ENCODE data around the gene COQ10B. TPM values are rescaled to one million over a fixed set of nuclear protein-coding genes. Genes with fewer than 3 reads are reported as not detected.
A peak's percentile ranks its signal among the peaks of the same experiment; 100 is the strongest.

The COQ10B gene
- total RNA-seq, 1 experiment from 2014 or later: 28.8 TPM

DNA sequence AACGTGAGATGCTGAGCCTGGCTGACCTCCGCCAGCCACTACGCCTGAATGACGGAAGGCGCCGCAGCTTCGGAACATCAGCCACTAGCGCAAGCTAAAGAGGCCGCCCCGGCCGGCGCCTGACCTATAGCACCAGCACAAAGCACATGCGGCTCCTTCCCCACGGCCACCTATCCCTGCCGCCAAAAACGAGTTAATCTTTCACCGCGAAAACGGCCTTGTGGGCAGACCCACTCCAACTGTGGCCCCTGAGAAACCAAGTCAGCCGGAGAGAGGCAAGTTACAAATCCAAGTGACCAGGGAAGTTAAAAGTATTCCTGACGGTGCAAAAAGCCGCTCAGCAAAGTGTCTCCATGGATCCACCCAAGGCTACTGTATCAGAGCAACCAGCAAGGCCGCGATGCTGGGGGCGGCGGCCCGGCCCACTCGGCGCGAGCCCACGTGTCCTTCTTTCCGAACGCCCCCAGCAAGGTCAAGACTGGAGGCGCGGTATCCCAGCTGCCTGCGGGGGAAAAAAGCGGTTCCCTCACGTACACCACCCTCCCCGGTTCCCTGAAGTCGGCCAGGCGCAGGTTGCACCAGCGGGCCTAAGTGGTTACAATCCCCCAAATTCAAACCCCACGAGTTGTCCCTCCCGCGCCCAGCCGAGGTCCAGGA lies 45.7 kb downstream of the COQ10B start:
- CTCF ChIA-PET: interaction anchor here (0.8 to 1.2 kb wide), 3 partner anchors 17 to 64 kb away, joined by 3 to 8 read pairs (median 7); partner anchors contain the start of genes COQ10B, MOB4 and SF3B1
- peak; percentile 36 for DNase-seq

DNA sequence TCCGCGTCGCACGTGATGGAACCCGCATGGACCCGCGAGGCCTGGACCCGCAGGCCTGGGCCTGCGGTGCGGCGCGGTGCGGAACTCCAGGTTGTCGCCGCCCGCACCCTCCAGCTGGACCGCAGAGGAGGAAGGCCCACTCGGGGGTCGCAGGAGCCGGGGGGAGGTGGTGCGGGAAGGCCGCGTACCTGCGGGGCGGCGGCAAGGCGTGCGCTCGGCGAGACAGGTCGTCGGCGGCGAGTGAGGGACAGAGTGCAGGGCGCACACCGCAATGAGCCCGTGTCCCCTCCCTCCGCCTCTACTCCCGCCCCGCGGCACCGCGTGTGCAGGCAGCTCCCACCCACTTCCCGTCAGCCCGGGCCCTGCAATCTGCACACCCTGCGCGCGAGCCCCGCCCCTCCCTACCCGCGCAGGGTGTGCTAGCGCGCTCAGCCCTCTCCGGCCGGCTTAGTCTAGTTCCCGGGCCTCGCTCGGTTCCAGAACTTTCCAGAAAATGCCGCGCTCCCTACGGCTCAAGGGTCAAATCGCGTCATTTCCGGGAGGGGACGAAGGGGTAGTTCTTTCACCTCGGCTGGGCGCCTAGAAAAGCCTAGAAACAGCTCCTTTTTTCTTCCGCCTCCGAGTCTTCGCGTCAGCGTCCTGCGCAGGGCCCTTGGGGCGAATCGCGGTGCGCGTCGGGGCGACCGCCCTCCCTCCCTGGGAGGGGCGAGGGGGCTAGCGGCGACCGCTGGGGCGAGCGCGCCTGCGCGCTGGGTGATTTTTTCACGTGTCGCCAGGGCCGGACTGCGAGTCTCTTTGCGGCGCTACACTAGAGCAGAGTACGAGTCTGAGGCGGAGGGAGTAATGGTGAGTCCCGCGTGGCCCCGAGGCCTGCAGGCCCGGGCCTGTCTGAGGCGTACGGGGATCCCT lies 46.5 kb downstream of the COQ10B start, which contains the start of the genes HSPD1 and HSPE1:
Gene HSPD1 (minus strand): TSS at position 247 of the 909 bp plus-strand sequence. CDS start 992 bp downstream, outside the sequence.
Gene HSPE1 (plus strand): TSS at position 786 of the 909 bp plus-strand sequence. CDS start 58 bp downstream, at position 844.
- no TSS peak for BruUV-seq (replicated peaks)
- Mint-ChIP-seq H3K36me3 (ENCODE audit: insufficient read depth, unreplicated experiment) (peaks cover 100% of the 10 kb centered on the region), H3K27ac (ENCODE audit: unreplicated experiment) (peak within 1 kb of the TSS; percentile 95), H3K4me1 (ENCODE audit: low read depth, unreplicated experiment) (peaks cover 17% of the 10 kb centered on the region), H3K9me3 (ENCODE audit: low read depth, unreplicated experiment) (no peaks in the 10 kb centered on the region), H3K4me3 (ENCODE audit: low read depth, unreplicated experiment) (peak within 1 kb of the TSS; percentile 84), H3K27me3 (ENCODE audit: unreplicated experiment) (no peaks in the 10 kb centered on the region)
- no peak for TF ChIP-seq CTCF (IDR thresholded peaks at IDR 0.05; ENCODE audit: unreplicated experiment)
- intact Hi-C loops (cut with micrococcal nuclease; ENCODE audit: unreplicated experiment): loop anchor here (1.0 to 5.0 kb wide), 2 partner anchors 207 to 279 kb away; partner anchors contain the start of gene MARS2
- DNase-seq: peak; percentile 98
- CTCF ChIA-PET: interaction anchor here (0.7 to 1.3 kb wide), 8 partner anchors 13 to 282 kb away, joined by 3 to 12 read pairs (median 3); partner anchors contain the start of genes COQ10B, MARS2, MOB4 and SF3B1

More for the DNA sequence above, 45.7 kb downstream of the COQ10B start:
- Mint-ChIP-seq H3K27ac (ENCODE audit: unreplicated experiment) (peak overlapping the region; percentile 95), H3K36me3 (ENCODE audit: insufficient read depth, unreplicated experiment) (peaks cover 100% of the 10 kb centered on the region), H3K4me1 (ENCODE audit: low read depth, unreplicated experiment) (peaks cover 18% of the 10 kb centered on the region), H3K9me3 (ENCODE audit: low read depth, unreplicated experiment) (no peaks in the 10 kb centered on the region), H3K4me3 (ENCODE audit: low read depth, unreplicated experiment) (peak overlapping the region; percentile 84), H3K27me3 (ENCODE audit: unreplicated experiment) (no peaks in the 10 kb centered on the region)
- no TSS peak for BruUV-seq (replicated peaks)
- no peak for TF ChIP-seq CTCF (IDR thresholded peaks at IDR 0.05; ENCODE audit: unreplicated experiment)
- intact Hi-C loops (cut with micrococcal nuclease; ENCODE audit: unreplicated experiment): loop anchor here (5.0 kb wide), 1 partner anchor 208 kb away; the partner anchor contains the start of gene MARS2

DNA sequence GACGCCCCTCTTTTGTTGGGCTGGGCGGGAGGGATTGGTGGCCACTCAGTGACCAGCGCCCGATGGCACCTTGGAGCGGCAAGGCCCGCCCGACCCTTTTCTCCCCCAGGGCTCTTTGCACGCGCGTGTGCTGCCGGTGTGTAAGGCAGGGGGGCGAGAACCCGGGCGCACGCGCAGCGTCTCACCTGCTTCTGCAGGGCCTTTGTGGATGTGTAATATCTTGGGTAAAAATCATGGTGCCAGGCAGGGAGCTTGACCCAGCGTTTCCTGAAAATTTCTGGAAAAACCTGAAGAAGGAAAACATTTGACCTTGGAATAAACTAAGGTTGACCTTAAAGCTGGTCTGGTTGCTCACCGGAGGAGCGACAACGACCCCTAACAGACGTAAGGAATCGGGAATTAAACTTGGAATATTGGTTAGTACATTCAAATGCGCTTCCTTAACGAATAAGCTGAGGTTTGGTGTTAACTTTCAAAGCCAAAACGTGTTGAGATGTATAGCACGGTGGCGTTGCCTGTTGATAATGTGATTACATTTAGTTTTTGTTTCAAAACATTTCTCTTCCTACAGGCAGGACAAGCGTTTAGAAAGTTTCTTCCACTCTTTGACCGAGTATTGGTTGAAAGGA lies 47.3 kb downstream of the COQ10B start:
- intact Hi-C loops (cut with micrococcal nuclease; ENCODE audit: unreplicated experiment): loop anchor here (1.0 kb wide), 1 partner anchor 279 kb away; no protein-coding TSS in a partner anchor
- Mint-ChIP-seq H3K4me1 (ENCODE audit: low read depth, unreplicated experiment) (peaks cover 15% of the 10 kb centered on the region), H3K27me3 (ENCODE audit: unreplicated experiment) (no peaks in the 10 kb centered on the region), H3K4me3 (ENCODE audit: low read depth, unreplicated experiment) (peak overlapping the region; percentile 84), H3K9me3 (ENCODE audit: low read depth, unreplicated experiment) (no peaks in the 10 kb centered on the region), H3K36me3 (ENCODE audit: insufficient read depth, unreplicated experiment) (peaks cover 95% of the 10 kb centered on the region), H3K27ac (ENCODE audit: unreplicated experiment) (peak overlapping the region; percentile 95)
- DNase-seq: no peak
- CTCF ChIA-PET: interaction anchor here (0.8 to 1.3 kb wide), 4 partner anchors 12 to 282 kb away, joined by 3 to 12 read pairs (median 3); partner anchors contain the start of gene MARS2
- no peak for TF ChIP-seq CTCF (IDR thresholded peaks at IDR 0.05; ENCODE audit: unreplicated experiment)
- BruUV-seq (replicated peaks): TSS peak; percentile 53

- intact Hi-C loops (cut with micrococcal nuclease; ENCODE audit: unreplicated experiment): no loop called here
- peak overlapping the region; percentile 95 for H3K27ac Mint-ChIP-seq (ENCODE audit: unreplicated experiment)
- CTCF ChIA-PET: no interaction called here
- H3K4me3 Mint-ChIP-seq (ENCODE audit: low read depth, unreplicated experiment): peak overlapping the region; percentile 84
- DNase-seq: no peak
- no peaks in the 10 kb centered on the region for H3K27me3 Mint-ChIP-seq (ENCODE audit: unreplicated experiment)
- no peaks in the 10 kb centered on the region for H3K9me3 Mint-ChIP-seq (ENCODE audit: low read depth, unreplicated experiment)
- no peak for TF ChIP-seq CTCF (IDR thresholded peaks at IDR 0.05; ENCODE audit: unreplicated experiment)
- peaks cover 79% of the 10 kb centered on the region for H3K36me3 Mint-ChIP-seq (ENCODE audit: insufficient read depth, unreplicated experiment)
- no TSS peak for BruUV-seq (replicated peaks)
- H3K4me1 Mint-ChIP-seq (ENCODE audit: low read depth, unreplicated experiment): peaks cover 15% of the 10 kb centered on the region
These were observed 48.8 kb downstream of the COQ10B start for GRCh38 chr2:197502201-197502600.
